GOT3 (cell line): ENCODE data around the gene DNMT3L.

Experiments used
- DNase-seq: peaks from one replicate; lab custom pipeline; 2025; ENCODE audit warnings: mixed read lengths; lab: John Stamatoyannopoulos, UW

DNMT3L gene

GRCh38 chr21:44279354-44280260, 17.9 kb upstream of the DNMT3L start:
- DNase-seq: no peak

GRCh38 chr21:44275041-44275440, 13.3 kb upstream of the DNMT3L start:
- DNase-seq: no peak

DNA sequence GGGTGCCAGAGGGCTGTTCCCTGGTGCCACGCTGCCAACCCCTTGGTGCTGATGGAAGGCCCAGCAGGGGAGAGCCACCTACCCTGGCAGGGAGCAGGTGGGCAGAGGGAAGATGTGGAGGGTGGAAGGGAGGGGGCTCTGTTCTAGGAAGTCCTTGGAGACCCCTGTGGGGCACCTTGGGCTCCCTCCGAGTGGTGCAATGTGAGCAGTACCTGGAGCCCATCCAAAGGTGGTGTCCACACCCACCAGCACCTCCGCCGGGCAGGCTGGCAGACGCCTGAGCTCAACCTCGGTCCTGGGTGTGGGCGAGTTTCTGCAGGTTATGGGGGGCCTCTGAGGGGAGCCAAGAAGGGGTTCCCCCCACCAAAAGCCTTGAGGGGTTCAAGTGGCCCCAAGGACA, 11.3 kb upstream of the DNMT3L start:
- no peak for DNase-seq

GRCh38 chr21:44272284-44272858, 10.7 kb upstream of the DNMT3L start:
- DNase-seq: no peak

DNA sequence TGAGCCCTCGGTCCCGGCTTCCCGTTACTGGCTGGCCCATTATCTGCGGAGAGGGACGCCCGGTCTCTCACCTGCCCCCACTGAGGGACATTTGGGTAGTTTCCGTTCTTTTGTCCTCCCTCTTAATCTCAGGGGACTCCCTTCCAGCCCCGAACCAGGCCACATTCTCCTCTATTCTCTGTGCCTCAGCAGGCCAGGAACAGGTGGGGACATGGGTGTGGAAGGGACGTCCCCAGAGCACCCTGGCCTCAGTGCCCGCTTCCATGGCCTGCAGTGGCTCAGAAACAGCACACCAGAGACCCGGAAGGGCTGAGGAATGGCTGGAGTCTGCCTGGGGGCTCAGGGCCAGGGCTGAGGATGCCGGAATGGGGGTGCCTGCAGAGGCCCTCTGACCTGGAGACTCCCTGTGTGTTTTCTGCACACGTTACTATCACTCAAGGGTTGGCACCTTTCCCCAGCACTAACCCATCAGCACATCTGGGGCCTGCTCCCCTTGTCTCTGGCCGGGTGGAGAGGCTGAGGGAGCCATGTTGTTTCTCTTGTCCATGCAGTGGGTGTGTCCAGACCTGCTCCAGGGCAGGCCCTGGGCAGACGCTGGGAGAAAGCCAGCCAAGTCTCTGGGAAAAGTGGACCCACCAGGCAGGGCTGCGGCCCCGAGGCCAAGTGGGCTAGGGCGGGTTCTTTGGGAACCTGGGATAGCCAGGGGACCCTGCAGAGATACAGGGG, 10.0 kb upstream of the DNMT3L start:
- no peak for DNase-seq

DNA sequence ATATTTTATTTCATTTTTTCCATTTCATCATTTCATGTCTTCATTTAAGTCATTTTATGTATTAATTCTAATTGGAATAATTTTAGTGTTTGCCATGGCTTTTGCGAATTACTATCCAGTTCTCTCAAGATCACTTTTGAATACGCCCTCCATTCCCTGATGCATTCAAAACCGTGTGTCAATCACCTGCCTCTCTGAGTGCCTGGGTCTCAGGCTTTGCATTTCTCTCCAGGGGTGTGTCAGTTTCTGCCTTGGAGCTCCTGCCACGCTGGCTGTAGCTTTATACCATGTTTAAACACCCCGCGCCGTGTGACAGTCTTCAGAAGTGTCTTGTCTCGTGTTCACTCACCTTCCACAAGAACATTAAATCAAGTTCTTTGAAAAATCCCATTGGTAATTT, 7.4 kb upstream of the DNMT3L start:
- no peak for DNase-seq

GRCh38 chr21:44267655-44268142, 6.0 kb upstream of the DNMT3L start:
- no peak for DNase-seq

DNA sequence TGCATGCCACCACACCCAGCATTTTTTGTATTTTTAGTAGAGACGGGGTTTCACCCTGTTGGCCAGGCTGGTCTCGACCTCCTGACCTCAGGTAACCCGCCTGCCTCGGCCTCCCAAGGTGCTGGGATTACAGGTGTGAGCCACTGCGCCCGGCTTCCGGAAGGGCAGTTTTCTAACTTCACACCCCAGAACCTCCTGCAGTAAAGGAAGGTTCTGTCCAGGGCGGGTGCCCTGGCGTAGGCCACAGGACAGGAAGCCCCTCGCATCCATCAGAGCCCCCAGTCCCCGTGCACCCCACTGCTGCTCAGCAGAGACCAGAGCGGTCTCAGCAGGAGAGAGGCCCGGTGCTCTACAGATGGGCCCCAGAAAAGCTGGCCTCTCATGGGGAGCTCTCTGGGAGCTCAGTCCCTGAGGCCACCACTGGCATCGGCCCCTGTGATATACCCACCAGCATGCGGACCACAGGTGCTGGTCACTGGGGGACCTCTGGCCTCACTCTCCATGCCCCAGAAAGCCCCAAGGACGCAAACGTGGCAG, 4.1 kb upstream of the DNMT3L start:
- DNase-seq: no peak

DNA sequence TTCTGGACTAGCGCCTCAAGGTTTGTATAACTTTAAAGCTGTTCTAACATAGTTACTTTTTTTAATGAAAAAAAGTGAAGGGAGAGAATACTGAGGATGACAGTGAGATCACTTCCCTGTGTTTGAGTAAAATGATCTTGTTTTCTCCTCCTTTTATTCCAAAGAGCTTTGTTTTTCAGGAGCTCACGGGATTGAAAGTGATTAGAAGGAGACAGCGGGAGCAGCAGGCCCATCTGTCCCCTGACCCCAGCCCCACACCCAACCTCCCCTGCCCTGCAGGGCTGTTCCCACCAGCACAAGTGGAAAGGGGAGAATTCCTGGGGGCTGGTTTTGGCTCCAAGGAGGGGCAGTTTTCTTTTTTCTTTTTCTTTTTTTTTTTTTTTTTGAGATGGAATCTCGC, 2.1 kb upstream of the DNMT3L start:
- no peak for DNase-seq

DNA sequence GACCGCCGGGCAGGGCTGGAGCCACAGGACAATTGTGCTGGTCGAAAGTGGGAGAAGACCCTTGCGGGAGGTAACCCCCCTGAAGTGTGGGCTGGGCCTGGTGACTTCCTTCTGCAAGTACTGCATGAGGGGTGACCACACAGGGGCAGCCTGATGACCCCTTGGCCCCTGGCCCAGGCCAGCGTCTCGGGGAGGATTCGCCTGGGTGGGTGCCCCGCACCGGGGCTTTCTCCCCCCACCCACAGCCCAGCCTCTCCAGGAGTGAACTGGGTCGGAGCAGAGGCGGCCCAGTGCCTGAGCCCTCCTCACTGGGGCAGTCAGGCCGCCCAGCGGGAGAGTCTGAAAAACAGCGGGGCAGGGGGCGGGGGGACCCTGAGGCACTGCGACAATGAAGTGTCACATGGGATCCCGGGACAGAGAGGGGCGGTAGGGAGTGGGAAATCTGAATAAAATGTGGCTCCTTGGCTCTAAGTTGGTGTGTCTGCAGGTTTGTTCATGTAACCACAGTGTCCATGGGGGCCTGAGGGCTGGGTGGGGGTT, 1.6 kb upstream of the DNMT3L start:
- DNase-seq: no peak

- no peak for DNase-seq
Measured at GRCh38 chr21:44262338-44263056, 800 bp upstream of the DNMT3L start.

DNA sequence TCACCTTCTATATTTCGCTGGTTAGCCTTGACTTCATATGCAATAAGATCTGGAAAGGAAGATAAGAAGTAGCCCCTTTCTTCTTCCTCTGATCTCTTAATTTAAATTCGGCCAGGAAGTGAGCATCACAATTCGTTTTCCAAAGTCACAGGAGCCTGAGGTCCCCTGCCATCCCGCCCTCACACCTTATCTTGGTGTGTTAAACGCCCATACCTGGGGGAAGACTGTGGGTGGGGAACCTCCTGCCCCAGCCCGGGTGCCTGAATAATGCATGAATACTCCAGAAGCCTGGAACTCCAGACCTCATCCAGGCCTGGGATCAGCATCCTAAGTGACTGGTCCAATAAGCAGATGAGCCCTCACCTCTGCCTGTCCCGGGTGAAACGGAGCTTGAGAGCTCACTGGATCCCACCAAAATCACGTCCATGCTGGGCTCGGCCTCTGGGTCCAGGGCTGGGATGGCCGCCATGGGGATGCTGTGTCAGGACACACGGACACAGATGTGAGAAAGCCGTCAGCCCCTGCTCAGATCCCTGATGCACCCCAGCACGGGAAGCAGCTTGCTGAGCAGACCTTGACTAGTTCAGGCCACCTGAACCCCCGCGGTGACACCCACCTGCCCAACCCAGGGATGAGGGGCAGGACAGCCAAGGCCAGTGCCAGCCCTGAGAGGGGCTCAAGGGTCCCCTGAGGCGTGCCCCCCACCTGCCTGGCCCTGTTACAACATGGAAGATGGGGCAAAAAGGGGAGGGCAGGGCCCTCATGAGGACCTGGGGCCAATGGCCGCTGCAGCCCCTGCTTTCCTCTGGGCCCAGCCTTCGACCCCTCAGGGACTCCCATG, 686 bp downstream of the DNMT3L start:
- DNase-seq: no peak

DNA sequence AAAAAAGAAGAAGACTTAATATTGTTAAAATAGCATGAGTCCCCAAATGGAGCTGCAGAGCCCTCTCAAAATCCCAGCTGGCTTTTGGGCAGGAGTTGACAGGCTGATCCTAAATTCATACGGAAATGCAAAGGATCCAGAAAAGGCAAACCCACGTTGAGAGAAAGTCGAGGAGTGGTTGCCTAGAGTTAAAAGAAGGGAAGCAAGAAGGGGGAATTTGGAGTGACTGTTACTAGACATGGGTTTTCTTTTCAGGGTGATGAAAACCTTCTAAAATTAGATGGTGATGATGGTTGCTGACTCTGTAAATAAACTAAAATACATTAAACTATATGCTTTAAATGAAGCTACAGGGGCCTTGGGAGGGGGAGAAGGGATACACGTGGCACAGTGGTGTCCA, 1.6 kb downstream of the DNMT3L start:
- no peak for DNase-seq

DNA sequence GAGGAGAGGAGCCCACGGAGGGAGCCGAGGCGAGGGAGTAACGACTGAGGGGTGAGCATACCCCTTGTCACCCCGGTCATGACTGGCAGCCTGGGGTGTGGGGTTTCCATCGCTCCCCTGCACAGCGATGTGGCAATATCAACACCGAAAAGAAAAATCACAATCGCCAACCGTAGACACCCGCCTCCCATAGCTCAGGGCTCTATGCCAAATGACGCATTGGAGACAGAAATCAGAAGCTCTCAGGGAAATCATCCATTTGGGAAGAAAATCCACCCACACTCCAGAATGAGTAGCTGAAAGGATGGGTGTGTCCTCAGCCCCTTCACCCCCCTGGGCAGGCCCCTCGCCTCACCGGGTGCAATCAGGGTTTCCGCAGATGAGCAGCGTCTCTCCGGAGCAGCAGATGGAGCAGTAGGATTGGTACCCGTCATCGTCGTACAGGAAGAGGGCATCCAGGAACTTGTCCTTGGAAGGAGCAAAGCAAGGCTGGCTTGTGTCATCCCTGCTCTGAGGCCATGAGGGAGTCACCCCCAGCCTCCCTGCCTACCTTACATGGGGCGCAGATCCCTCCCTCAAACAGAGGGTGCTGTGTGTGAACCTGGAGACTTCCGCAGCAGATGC, 2.5 kb downstream of the DNMT3L start:
- no peak for DNase-seq

DNA sequence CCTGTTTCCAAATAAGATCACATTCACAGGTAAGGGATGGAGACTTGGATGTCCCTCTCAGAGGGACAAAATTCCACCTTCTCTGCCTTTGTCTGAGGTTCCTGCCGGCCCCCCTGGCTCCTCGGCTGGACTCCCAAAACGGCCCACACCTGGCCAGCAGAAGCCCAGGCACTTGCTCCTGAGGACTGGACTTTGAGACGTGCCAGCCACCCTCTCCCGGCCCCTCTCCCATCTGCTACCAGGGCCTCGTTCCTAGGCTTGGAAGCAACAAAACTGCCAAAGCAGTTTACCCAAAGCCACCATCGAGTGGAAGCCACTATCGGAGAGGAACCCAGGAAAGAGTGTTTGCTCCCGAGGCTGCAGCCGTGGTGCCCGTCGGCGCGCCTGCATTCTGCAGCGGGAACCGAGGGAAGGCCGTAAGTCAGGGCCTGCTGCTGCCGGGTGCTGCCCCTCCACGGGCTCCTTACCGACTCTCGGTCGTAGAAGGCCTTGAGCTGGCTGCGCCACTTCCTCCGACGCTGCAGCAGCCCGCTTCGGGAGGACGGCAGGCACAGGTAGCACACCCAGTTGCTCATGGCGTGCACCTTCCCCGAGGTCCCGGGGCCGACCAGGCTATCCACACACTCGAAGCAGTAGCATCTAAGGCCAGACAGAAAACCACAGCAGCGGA, 3.5 kb downstream of the DNMT3L start:
- no peak for DNase-seq

- no peak for DNase-seq
Measured at GRCh38 chr21:44255511-44255981, 6.2 kb downstream of the DNMT3L start.

DNA sequence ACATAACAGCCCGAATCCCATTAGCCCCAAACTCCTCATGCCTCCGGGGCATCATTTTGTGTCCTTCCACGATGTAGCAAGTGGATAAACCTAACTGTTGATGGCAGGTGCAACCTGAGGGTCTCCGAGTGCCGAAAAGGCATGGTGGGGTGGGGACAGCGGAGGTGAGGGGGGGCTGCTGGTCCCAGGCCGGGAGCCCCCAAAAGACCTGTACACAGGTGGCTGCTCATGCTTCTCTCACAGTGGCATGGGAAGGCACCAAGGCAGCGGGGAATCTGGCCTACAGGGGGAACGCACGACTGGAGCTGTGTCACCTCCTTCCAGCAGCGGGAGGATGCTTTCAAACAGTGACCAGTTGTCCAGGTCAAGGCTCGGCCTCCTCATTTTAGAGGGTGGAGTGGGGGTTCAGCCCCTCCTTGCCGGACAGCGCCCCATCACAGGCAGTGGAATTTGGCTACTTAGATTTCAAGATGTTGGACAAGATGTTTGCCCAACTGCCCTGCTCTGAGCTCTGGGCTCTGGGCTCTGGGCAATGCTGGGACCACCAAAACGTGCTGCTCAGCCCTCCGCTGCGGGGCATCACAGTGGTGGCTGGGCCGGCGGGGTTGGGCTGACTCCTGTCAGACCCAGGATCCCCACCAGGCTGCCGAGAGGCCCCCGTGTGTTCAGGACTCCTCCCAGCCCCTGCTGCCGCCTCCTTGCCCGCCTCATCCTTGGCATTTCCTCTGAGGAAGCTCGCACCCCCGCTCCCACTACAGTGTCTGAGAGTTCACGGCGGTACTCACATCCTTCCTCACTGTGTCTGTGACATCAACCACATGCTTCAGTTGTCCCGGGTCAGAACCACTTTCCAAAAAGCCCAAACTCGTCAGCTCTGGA, 7.6 kb downstream of the DNMT3L start:
- no peak for DNase-seq
